GM12878 (cell line): ENCODE measurements around the gene CRYGD. TPM values are rescaled to one million over a fixed set of nuclear protein-coding genes. Genes with fewer than 3 reads are reported as not detected.

Experiments
- ATAC-seq: fragments of 200-7000 bp; cut with Tn5 transposase; 3 replicates; pipeline ENCODE4 v1.9.1; 2020; ENCODE audit warnings: mild to moderate bottlenecking, moderate library complexity
- BruUV-seq: library from RNA; stranded (reverse); fragments of 400-500 nt; replicated peaks from 2 replicates; lab custom pipeline; 2021; lab: Mats Ljungman, UMichigan
- CTCF ChIA-PET: fragments of 300-600 bp; sonication (Branson Sonifier 250); formaldehyde crosslinking; extraction: SDS; loops from one replicate; lab custom pipeline; 2021; ENCODE audit warnings: inconsistent platforms; lab: Yijun Ruan, JAX
- POLR2A ChIA-PET: fragments of 350-600 bp; formaldehyde crosslinking; extraction: SDS; loops from one replicate; lab custom pipeline; 2021; ENCODE audit warnings: inconsistent platforms; lab: Charles Lee
- RAD21 ChIA-PET: fragments of 300-600 bp; sonication (Branson Sonifier 250); formaldehyde crosslinking; loops from one replicate; lab custom pipeline; 2023; ENCODE audit warnings: antibody characterized with exemption; ENCODE audit not compliant: unreplicated experiment; lab: Charles Lee
- SMC1A ChIA-PET: fragments of 300-600 bp; sonication (Branson Sonifier 250); formaldehyde crosslinking; loops from one replicate; lab custom pipeline; 2023; ENCODE audit not compliant: unreplicated experiment, uncharacterized antibody; lab: Charles Lee
- DNase-seq: peaks from one replicate; pipeline ENCODE4 v3.0.0-alpha.2; 2011; ENCODE audit warnings: low read depth, low spot score
- FAIRE-seq: peaks from 3 replicates; lab custom pipeline; 2011; peaks lifted over from hg19 to GRCh38; lab: Jason Lieb, UNC
- H2AFZ ChIP-seq: 2 replicates; pipeline ENCODE4 v1.6.0; 2011; ENCODE audit warnings: low read depth, low read length, control low read depth; ENCODE audit not compliant: control insufficient read depth
- H3K27ac ChIP-seq: 2 replicates; pipeline ENCODE4 v1.5.1; 2011; ENCODE audit warnings: control low read depth; ENCODE audit not compliant: control insufficient read depth, insufficient read depth
- H3K27me3 ChIP-seq, 2 experiments: replicated peaks in 1 of 2; 2 replicates each; pipeline versions ENCODE4 v1.6.0 to v1.6.1; 2011; ENCODE audit warnings: low read length in 1 of 2; ENCODE audit not compliant: control insufficient read depth in 2 of 2, insufficient read depth in 2 of 2
- H3K36me3 ChIP-seq, 2 experiments: 2 replicates each; pipeline ENCODE4 v1.5.1; 2011; ENCODE audit warnings: low read length in 1 of 2; ENCODE audit not compliant: control insufficient read depth in 2 of 2, insufficient read depth in 2 of 2
- H3K4me1 ChIP-seq: 2 replicates; pipeline ENCODE4 v1.6.1; 2011; ENCODE audit warnings: mild to moderate bottlenecking, low read length, moderate library complexity, mixed read lengths; ENCODE audit not compliant: control insufficient read depth, insufficient read depth
- H3K4me2 ChIP-seq: 2 replicates; pipeline ENCODE4 v1.6.0; 2011; ENCODE audit warnings: control low read depth; ENCODE audit not compliant: control insufficient read depth, insufficient read depth
- H3K4me3 ChIP-seq: fragments of 200-600 bp; sonication (generic); 2 replicates; pipeline ENCODE4 v1.5.1; 2016
- H3K79me2 ChIP-seq: 2 replicates; pipeline ENCODE4 v1.6.0; 2011; ENCODE audit warnings: low read length; ENCODE audit not compliant: control insufficient read depth, insufficient read depth
- H3K9ac ChIP-seq: 2 replicates; pipeline ENCODE4 v1.8.0; 2011; ENCODE audit warnings: low read length, control low read depth, mixed read lengths; ENCODE audit not compliant: control insufficient read depth, insufficient read depth
- H3K9me3 ChIP-seq: replicated peaks from 3 replicates; pipeline ENCODE4 v1.5.1; 2011; ENCODE audit warnings: mild to moderate bottlenecking, low read length; ENCODE audit not compliant: control insufficient read depth, insufficient read depth
- H4K20me1 ChIP-seq: 2 replicates; pipeline ENCODE4 v1.6.0; 2011; ENCODE audit not compliant: control insufficient read depth, insufficient read depth
- CBFB ChIP-seq: IDR thresholded peaks from 2 replicates; pipeline ENCODE4 v1.6.1; 2016; ENCODE audit warnings: antibody characterized with exemption, low read depth
- CHD1 ChIP-seq: IDR thresholded peaks from 2 replicates; pipeline ENCODE4 v1.6.1; 2012; ENCODE audit warnings: low read depth, low read length, improper control_type of control experiment
- CHD2 ChIP-seq: IDR thresholded peaks from 2 replicates; pipeline ENCODE4 v1.6.1; 2011; ENCODE audit warnings: low read depth, low read length, improper control_type of control experiment, borderline replicate concordance
- EGR1 ChIP-seq, 2 experiments: IDR thresholded peaks; 1 replicate in 1 of 2; 2 replicates in 1 of 2; pipeline ENCODE4 v1.6.1; 2011 to 2012; ENCODE audit warnings: low read depth in 2 of 2, low read length in 2 of 2, borderline replicate concordance in 1 of 2, mild to moderate bottlenecking in 1 of 2, moderate library complexity in 1 of 2
- FOS ChIP-seq: IDR thresholded peaks from 3 replicates; pipeline ENCODE4 v1.6.1; 2011; ENCODE audit warnings: borderline replicate concordance; ENCODE audit not compliant: insufficient read length; ENCODE audit errors: extremely low read depth
- HDAC6 ChIP-seq: fragments of 200-600 bp; sonication (generic); IDR thresholded peaks from one replicate; pipeline ENCODE4 v1.8.0; 2017; ENCODE audit warnings: antibody characterized with exemption; ENCODE audit not compliant: unreplicated experiment
- MTA3 ChIP-seq: IDR thresholded peaks from 2 replicates; pipeline ENCODE4 v1.6.1; 2012; ENCODE audit warnings: low read length, inconsistent platforms, borderline replicate concordance
- SMARCA5 ChIP-seq: fragments of 450-650 bp; IDR thresholded peaks from 2 replicates; pipeline ENCODE4 v1.6.1; 2017; ENCODE audit warnings: mild to moderate bottlenecking
- TCF12 ChIP-seq: IDR thresholded peaks from 2 replicates; pipeline ENCODE4 v1.6.1; 2011; ENCODE audit warnings: low read depth, mild to moderate bottlenecking, low read length
- WGBS: methylation state at CpG from one replicate; pipeline ENCODE4 v1.1.6; 2016; ENCODE audit warnings: low lambda C conversion rate; ENCODE audit not compliant: insufficient replicate concordance, insufficient coverage; ENCODE audit errors: missing lambda C conversion rate; 5-methylcytosine and 5-hydroxymethylcytosine counted together
- in situ Hi-C: fragments of 300-500 bp; cut with MboI; formaldehyde crosslinking; loops from 9 replicates; pipeline ENCODE4 v1.14.3; 2018; ENCODE audit warnings: mixed read lengths
- intact Hi-C: fragments of 100-400 bp; cut with micrococcal nuclease; formaldehyde crosslinking; loops from one replicate; pipeline ENCODE4 v1.14.2; 2022; ENCODE audit not compliant: unreplicated experiment
- polyA plus RNA-seq, 11 experiments: library from polyadenylated mRNA; depleted of rRNA in 4 of 11; unstranded in 6 of 11; stranded (reverse) in 5 of 11; fragments of >200 nt; fragmentation: Nextera tagmentation in 4 of 11; fragmentation: Illumina TruSeq in 1 of 11; extraction: Ambion mirVana in 4 of 11; extraction: Trizol in 1 of 11; gene quantifications; 1 replicate in 1 of 11; 2 replicates in 10 of 11; pipeline versions ENCODE4 v1.2.1 to v1.2.3, GENCODE V29; 2011 to 2016; ENCODE audit warnings: inconsistent platforms in 2 of 11, missing spikeins in 2 of 11, low read depth in 1 of 11
- total RNA-seq, 4 experiments: library from RNA; depleted of rRNA in 3 of 4; stranded (reverse); fragments of >200 nt in 3 of 4; fragmentation: Illumina TruSeq in 1 of 4; extraction: Trizol in 1 of 4; gene quantifications; 2 replicates each; pipeline versions ENCODE4 v1.2.1 to v1.2.3, GENCODE V29; 2013 to 2021

The CRYGD gene
- total and polyA plus RNA-seq, 10 of the 15 experiments (the other 5 are each of a cell fraction or from before 2014, with no cell fraction given) = not detected

DNA sequence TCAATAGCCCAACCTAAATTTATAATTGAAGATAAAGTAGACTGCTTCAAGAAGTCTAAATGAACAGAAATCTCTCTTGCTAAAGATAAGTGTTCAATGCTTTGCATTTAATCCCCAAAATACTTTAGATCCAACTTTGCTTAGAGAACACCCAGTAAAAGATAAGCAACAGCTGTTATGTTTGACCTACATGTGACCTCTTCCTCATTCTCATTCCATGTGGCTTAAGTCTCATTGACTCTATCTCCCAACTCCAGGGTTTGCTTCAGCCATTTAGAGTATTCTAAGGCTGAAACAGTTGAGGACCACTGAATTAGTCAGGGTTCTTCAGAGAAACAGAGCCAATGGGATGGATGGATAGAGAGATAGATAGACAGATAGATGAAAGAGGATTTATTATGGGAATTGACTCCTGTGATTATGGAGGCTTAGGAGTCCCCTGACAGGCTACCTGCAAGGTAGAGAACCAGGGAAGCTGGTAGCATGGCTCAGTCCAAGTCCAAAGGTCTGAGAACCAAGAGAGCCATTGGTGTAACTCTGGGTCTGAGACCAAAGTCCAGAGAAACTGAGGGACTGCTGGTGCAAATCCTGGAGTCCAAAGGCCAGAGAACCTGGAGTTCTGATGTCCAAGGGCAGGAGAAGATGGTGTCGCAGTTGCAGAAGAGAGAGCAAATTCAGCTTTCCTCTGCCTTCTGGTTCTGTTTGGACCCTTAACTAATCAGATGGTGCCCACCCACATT lies 32.1 kb downstream of the CRYGD start:
- POLR2A ChIA-PET = no interaction called here
- Histone ChIP-seq H3K9ac (no peak overlapping the region), H3K27ac (no peak overlapping the region), H4K20me1 (no peaks in the 10 kb centered on the region), H3K27me3 (no peaks in the 10 kb centered on the region), H3K4me1 (no peaks in the 10 kb centered on the region), H2AFZ (no peak overlapping the region), H3K36me3 (no peaks in the 10 kb centered on the region), H3K4me3 (no peak overlapping the region), H3K79me2 (no peaks in the 10 kb centered on the region), H3K4me2 (no peak overlapping the region), H3K9me3 (no peaks in the 10 kb centered on the region)
- BruUV-seq = no TSS peak
- TF ChIP-seq FOS = no peak
- no peak for TF ChIP-seq TCF12
- no peak for TF ChIP-seq EGR1 (IDR thresholded peaks at IDR 0.05; ENCODE audit: borderline replicate concordance in 1 of 2, low read depth in 2 of 2, low read length in 2 of 2)
- no peak for TF ChIP-seq CHD2
- TF ChIP-seq HDAC6 = no peak
- TF ChIP-seq MTA3 = no peak
- no peak for TF ChIP-seq SMARCA5
- DNase-seq (no peak), ATAC-seq (no peak), FAIRE-seq (no peak)
- intact Hi-C loops = no loop called here
- in situ Hi-C loops = no loop called here
- RAD21 ChIA-PET = no interaction called here
- SMC1A ChIA-PET = no interaction called here
- 71% methylated on average over 1 of the region's 1 CpG for WGBS
- CTCF ChIA-PET = no interaction called here

DNA sequence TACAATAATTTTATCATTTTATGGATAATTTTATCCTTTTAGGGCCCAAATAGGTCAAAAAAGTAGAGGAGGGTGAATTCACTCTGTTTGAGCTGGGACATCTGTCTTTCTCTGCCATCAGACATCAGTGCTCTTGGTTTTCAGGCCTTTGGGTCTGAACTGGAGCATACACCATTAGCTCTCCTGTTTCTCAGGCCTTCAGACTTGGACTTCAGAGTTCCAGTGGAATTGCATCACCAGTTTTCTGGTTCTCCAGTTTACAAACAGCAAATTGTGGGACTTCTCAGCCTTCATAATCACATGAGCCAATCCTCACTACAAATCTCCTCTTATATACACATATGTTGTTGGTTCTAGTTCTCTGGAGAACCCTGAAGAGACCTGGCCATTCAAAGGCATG lies 33.9 kb downstream of the CRYGD start:
- H3K27me3 ChIP-seq = peaks cover 0 to 1% of the 10 kb centered on the region in 2 experiments; a peak in 2 of 4 replicates
- DNase-seq (no peak), FAIRE-seq (no peak), ATAC-seq (no peak)
- TF ChIP-seq CHD1 (no peak), CBFB (no peak)
- intact Hi-C loops = no loop called here
- H3K4me2 ChIP-seq = no peak overlapping the region
- no peaks in the 10 kb centered on the region for H4K20me1 ChIP-seq
- no peak overlapping the region for H2AFZ ChIP-seq
- CTCF ChIA-PET = no interaction called here
- no peak overlapping the region for H3K9ac ChIP-seq
- SMC1A ChIA-PET = no interaction called here
- no peaks in the 10 kb centered on the region for H3K79me2 ChIP-seq
- H3K4me1 ChIP-seq = no peaks in the 10 kb centered on the region
- no peaks in the 10 kb centered on the region for H3K9me3 ChIP-seq
- H3K36me3 ChIP-seq = no peaks in the 10 kb centered on the region
- no peak overlapping the region for H3K27ac ChIP-seq
- RAD21 ChIA-PET = no interaction called here
- no peak overlapping the region for H3K4me3 ChIP-seq
- in situ Hi-C loops = no loop called here
- POLR2A ChIA-PET = no interaction called here
- no TSS peak for BruUV-seq
